NCI-H1105 treated with DMSO at 0.1 percent for 48 hours (cell line): ENCODE results near the gene RNF166.

ENCODE experiments used
- DNase-seq: peaks from one replicate; lab custom pipeline; 2025; lab: John Stamatoyannopoulos, UW

Gene RNF166

GRCh38 chr16:88723911-88724310, 17.7 kb upstream of the RNF166 start:
- no peak for DNase-seq

GRCh38 chr16:88723507-88723887, 17.3 kb upstream of the RNF166 start:
- no peak for DNase-seq

GRCh38 chr16:88722784-88723506, 16.7 kb upstream of the RNF166 start:
- no peak for DNase-seq

GRCh38 chr16:88721815-88722755, 15.9 kb upstream of the RNF166 start:
- DNase-seq, result no peak

- DNase-seq, result no peak
Measured at GRCh38 chr16:88721236-88721635, 15.0 kb upstream of the RNF166 start.

- no peak for DNase-seq
Measured at GRCh38 chr16:88720396-88720970, 14.3 kb upstream of the RNF166 start.

- no peak for DNase-seq
Measured at GRCh38 chr16:88719933-88720296, 13.7 kb upstream of the RNF166 start.

GRCh38 chr16:88719267-88719932, 13.2 kb upstream of the RNF166 start:
- DNase-seq, result no peak

- no peak for DNase-seq
Measured at GRCh38 chr16:88718178-88718577, 12.0 kb upstream of the RNF166 start.

GRCh38 chr16:88716601-88717001, 10.4 kb upstream of the RNF166 start:
- no peak for DNase-seq

- no peak for DNase-seq
Measured at GRCh38 chr16:88716201-88716600, 10.0 kb upstream of the RNF166 start.

GRCh38 chr16:88715312-88716190, 9.3 kb upstream of the RNF166 start:
- no peak for DNase-seq

GRCh38 chr16:88714420-88715302, 8.5 kb upstream of the RNF166 start:
- no peak for DNase-seq

GRCh38 chr16:88713568-88714419, 7.6 kb upstream of the RNF166 start:
- DNase-seq, result no peak

GRCh38 chr16:88713054-88713453, 6.8 kb upstream of the RNF166 start:
- no peak for DNase-seq

GRCh38 chr16:88712362-88712979, 6.3 kb upstream of the RNF166 start:
- DNase-seq, result no peak

GRCh38 chr16:88711750-88712340, 5.6 kb upstream of the RNF166 start:
- DNase-seq, result no peak

GRCh38 chr16:88710556-88710955, 4.3 kb upstream of the RNF166 start:
- no peak for DNase-seq
